ENCODE results near the gene EXOC3L4. TPM values are rescaled to one million over a fixed set of nuclear protein-coding genes. Genes with fewer than 3 reads are reported as not detected.

The EXOC3L4 gene
- polyA plus RNA-seq, 1 donor (not counting 4 experiments of a cell fraction or from before 2014, with no cell fraction given) = not detected

GRCh38 chr14:103050935-103051334, 43.6 kb upstream of the EXOC3L4 start:
- TF ChIP-seq EZH2 (IDR thresholded peaks at IDR 0.05; ENCODE audit: low read length) = no peak
- TF ChIP-seq, protein P1, sequence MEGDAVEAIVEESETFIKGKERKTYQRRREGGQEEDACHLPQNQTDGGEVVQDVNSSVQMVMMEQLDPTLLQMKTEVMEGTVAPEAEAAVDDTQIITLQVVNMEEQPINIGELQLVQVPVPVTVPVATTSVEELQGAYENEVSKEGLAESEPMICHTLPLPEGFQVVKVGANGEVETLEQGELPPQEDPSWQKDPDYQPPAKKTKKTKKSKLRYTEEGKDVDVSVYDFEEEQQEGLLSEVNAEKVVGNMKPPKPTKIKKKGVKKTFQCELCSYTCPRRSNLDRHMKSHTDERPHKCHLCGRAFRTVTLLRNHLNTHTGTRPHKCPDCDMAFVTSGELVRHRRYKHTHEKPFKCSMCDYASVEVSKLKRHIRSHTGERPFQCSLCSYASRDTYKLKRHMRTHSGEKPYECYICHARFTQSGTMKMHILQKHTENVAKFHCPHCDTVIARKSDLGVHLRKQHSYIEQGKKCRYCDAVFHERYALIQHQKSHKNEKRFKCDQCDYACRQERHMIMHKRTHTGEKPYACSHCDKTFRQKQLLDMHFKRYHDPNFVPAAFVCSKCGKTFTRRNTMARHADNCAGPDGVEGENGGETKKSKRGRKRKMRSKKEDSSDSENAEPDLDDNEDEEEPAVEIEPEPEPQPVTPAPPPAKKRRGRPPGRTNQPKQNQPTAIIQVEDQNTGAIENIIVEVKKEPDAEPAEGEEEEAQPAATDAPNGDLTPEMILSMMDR (optimal IDR thresholded peaks at IDR 0.05 in 1 of 3, IDR thresholded peaks at IDR 0.05 in 1 of 3, conservative IDR thresholded peaks at IDR 0.05 in 1 of 3; ENCODE audit: extremely low read depth in 1 of 3, insufficient read depth in 2 of 3, low read length in 3 of 3) = no peak
- Histone ChIP-seq H3K4me3 (ENCODE audit: control insufficient read depth in 2 of 3, extremely low read depth in 1 of 3, insufficient read depth in 2 of 3, low read depth in 1 of 3, low read length in 3 of 3) (no peak overlapping the region), H3K79me2 (ENCODE audit: control insufficient read depth, insufficient read depth, low read length) (peaks cover 88% of the 10 kb centered on the region), H3K4me2 (ENCODE audit: control insufficient read depth, extremely low read depth, insufficient read depth, low read depth, low read length) (no peak overlapping the region), H2AFZ (ENCODE audit: control insufficient read depth, low read length) (no peak overlapping the region), H3K9me3 (ENCODE audit: control insufficient read depth, low read depth, low read length) (no peaks in the 10 kb centered on the region), H4K20me1 (ENCODE audit: control insufficient read depth, extremely low read depth, insufficient read depth, low read length) (peaks cover 5% of the 10 kb centered on the region), H3K27ac (ENCODE audit: control insufficient read depth, insufficient read depth, low read length) (no peak overlapping the region), H3K4me1 (ENCODE audit: control insufficient read depth, extremely low read depth, insufficient read depth, low read length) (peaks cover 9% of the 10 kb centered on the region), H3K36me3 (ENCODE audit: control insufficient read depth in 2 of 2, extremely low read depth in 1 of 2, insufficient read depth in 2 of 2, low read length in 2 of 2) (peaks cover 0 to 10% of the 10 kb centered on the region in 2 experiments), H3K27me3 (ENCODE audit: control insufficient read depth, extremely low read depth, insufficient read depth, low read length) (no peaks in the 10 kb centered on the region), H3K9ac (ENCODE audit: control insufficient read depth, extremely low read depth, insufficient read depth, low read length) (no peak overlapping the region), H3K9me1 (ENCODE audit: control insufficient read depth, extremely low read depth, insufficient read depth, low read length) (peaks cover 3% of the 10 kb centered on the region)
- dilution Hi-C loops (cut with MboI; ENCODE audit: extremely low pct_ligation_motif_present, low sequenced_read_pairs) = no loop called here
- no peak for DNase-seq (ENCODE audit: low read depth, low spot score)
- no peak for FAIRE-seq

DNA sequence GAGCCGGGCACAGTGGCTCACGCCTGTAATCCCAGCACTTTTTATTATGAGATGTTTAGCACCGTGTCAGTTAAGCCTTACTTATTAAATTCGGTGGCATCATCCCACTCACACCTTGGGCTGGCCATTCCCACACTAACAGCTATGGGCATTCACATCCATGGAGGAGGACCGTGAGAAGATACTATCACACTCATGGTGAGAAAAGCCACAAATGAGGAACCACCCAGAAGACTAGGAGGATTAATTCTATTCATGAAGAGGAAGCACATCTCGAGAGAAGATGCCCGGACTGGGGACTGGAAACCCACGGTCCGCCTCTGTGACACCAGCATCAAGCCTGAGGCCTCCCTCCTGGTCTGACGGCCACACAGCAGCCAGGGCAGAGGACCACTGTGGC, 42.1 kb upstream of the EXOC3L4 start:
- no peak overlapping the region for H3K4me2 ChIP-seq (ENCODE audit: control insufficient read depth, extremely low read depth, insufficient read depth, low read depth, low read length)
- H3K4me1 ChIP-seq (ENCODE audit: control insufficient read depth, extremely low read depth, insufficient read depth, low read length) = peaks cover 12% of the 10 kb centered on the region
- peaks cover 84% of the 10 kb centered on the region for H3K79me2 ChIP-seq (ENCODE audit: control insufficient read depth, insufficient read depth, low read length)
- no peaks in the 10 kb centered on the region for H3K27me3 ChIP-seq (ENCODE audit: control insufficient read depth, extremely low read depth, insufficient read depth, low read length)
- no peak overlapping the region for H3K27ac ChIP-seq (ENCODE audit: control insufficient read depth, insufficient read depth, low read length)
- DNase-seq (ENCODE audit: low read depth, low spot score) (no peak), FAIRE-seq (no peak)
- peaks cover 3% of the 10 kb centered on the region for H3K9me1 ChIP-seq (ENCODE audit: control insufficient read depth, extremely low read depth, insufficient read depth, low read length)
- no peak for TF ChIP-seq EZH2 (IDR thresholded peaks at IDR 0.05; ENCODE audit: low read length)
- TF ChIP-seq, protein P1 (optimal IDR thresholded peaks at IDR 0.05 in 1 of 3, IDR thresholded peaks at IDR 0.05 in 1 of 3, conservative IDR thresholded peaks at IDR 0.05 in 1 of 3; ENCODE audit: extremely low read depth in 1 of 3, insufficient read depth in 2 of 3, low read length in 3 of 3) = no peak
- H3K36me3 ChIP-seq (ENCODE audit: control insufficient read depth in 2 of 2, extremely low read depth in 1 of 2, insufficient read depth in 2 of 2, low read length in 2 of 2) = peaks cover 0 to 13% of the 10 kb centered on the region in 2 experiments
- dilution Hi-C loops (cut with MboI; ENCODE audit: extremely low pct_ligation_motif_present, low sequenced_read_pairs) = no loop called here
- H3K9ac ChIP-seq (ENCODE audit: control insufficient read depth, extremely low read depth, insufficient read depth, low read length) = no peak overlapping the region
- H4K20me1 ChIP-seq (ENCODE audit: control insufficient read depth, extremely low read depth, insufficient read depth, low read length) = peaks cover 5% of the 10 kb centered on the region
- no peak overlapping the region for H2AFZ ChIP-seq (ENCODE audit: control insufficient read depth, low read length)
- no peak overlapping the region for H3K4me3 ChIP-seq (ENCODE audit: control insufficient read depth in 2 of 3, extremely low read depth in 1 of 3, insufficient read depth in 2 of 3, low read depth in 1 of 3, low read length in 3 of 3)
- H3K9me3 ChIP-seq (ENCODE audit: control insufficient read depth, low read depth, low read length) = no peaks in the 10 kb centered on the region
